Ovary (tissue), 9 donors: ENCODE measurements around the gene SARM1. TPM values are rescaled to one million over a fixed set of nuclear protein-coding genes. Genes with fewer than 3 reads are reported as not detected.
A peak's percentile ranks its signal among the peaks of the same experiment; 100 is the strongest.

ENCODE experiments used
- DNase-seq, 5 donors: peaks; one replicate each; pipeline ENCODE4 v3.0.0-alpha.2; 2019 to 2020
- H3K27ac ChIP-seq, 2 donors: fragments of 200-600 bp; one replicate each; pipeline versions ENCODE4 v1.5.1 to v1.8.0; 2019 to 2022
- H3K27me3 ChIP-seq: fragments of 200-600 bp; one replicate; pipeline ENCODE4 v1.8.0; 2022
- H3K36me3 ChIP-seq: fragments of 200-600 bp; sonication (generic); one replicate; pipeline ENCODE4 v1.5.1; 2019
- H3K4me1 ChIP-seq: one replicate; pipeline ENCODE4 v1.8.1; 2013; ENCODE audit warnings: mild to moderate bottlenecking, moderate library complexity; ENCODE audit not compliant: insufficient read depth
- H3K4me3 ChIP-seq: fragments of 200-600 bp; sonication (generic); one replicate; pipeline ENCODE4 v1.5.1; 2017
- H3K9me3 ChIP-seq, 2 donors: fragments of 200-600 bp in 1 of 2; sonication (generic) in 1 of 2; one replicate each; pipeline versions ENCODE4 v1.5.1 to v1.8.1; 2013 to 2019; ENCODE audit warnings: mild to moderate bottlenecking in 1 of 2, moderate library complexity in 1 of 2
- CTCF ChIP-seq, 3 donors: fragments of 450-650 bp in 2 of 3; fragments of 200-600 bp in 1 of 3; IDR thresholded peaks; one replicate each; pipeline versions ENCODE4 v1.5.1 to v1.8.0; 2016 to 2022; ENCODE audit warnings: antibody characterized with exemption in 3 of 3, mild to moderate bottlenecking in 1 of 3
- EP300 ChIP-seq: sonication (generic); formaldehyde crosslinking; IDR thresholded peaks from one replicate; pipeline ENCODE4 v1.6.1; 2017; ENCODE audit warnings: antibody characterized with exemption
- POLR2A ChIP-seq: fragments of 450-650 bp; IDR thresholded peaks from one replicate; pipeline ENCODE4 v1.6.1; 2017; ENCODE audit warnings: antibody characterized with exemption, mild to moderate bottlenecking, moderate library complexity
- WGBS, 3 donors: extraction: QIAGEN DNeasy Blood & Tissue Kit in 1 of 3; methylation state at CpG; one replicate each; pipeline versions ENCODE4 v1.1.5 to v1.1.7; 2013 to 2017; 5-methylcytosine and 5-hydroxymethylcytosine counted together
- intact Hi-C, 4 donors: fragments of 100-400 bp; cut with DNase I; formaldehyde crosslinking; loops; one replicate each; pipeline versions ENCODE4 v1.11.0 to v1.15.1; 2022 to 2023
- polyA plus RNA-seq, 2 donors: library from polyadenylated mRNA; stranded (reverse); fragments of 200-250 nt in 1 of 2; fragments of 350-450 nt in 1 of 2; fragmentation: Illumina TruSeq in 1 of 2; extraction: RNeasy Lipid Tissue Mini Kit (QIAGEN cat#74804) in 1 of 2; gene quantifications; one replicate each; pipeline ENCODE4 v1.2.3, GENCODE V29; 2013 to 2014
- total RNA-seq, 7 donors: library from RNA; depleted of rRNA in 2 of 7; stranded (reverse); fragments of >200 nt in 2 of 7; fragmentation: NEBNext Ultra II Directional in 3 of 7; extraction: Animal tissue kit (Norgen Biotek cat#: 25700) in 3 of 7; gene quantifications; one replicate each; pipeline versions ENCODE4 v1.1.0 to v1.2.4, GENCODE V29; 2016 to 2023
- donor health status: DM: no; HTN: no; CAD: no; lungs with moderate emphysema.
- donor health status: DM: no; HTN: no; CAD: no.
- donor health status: Bipolar disorder and iron deficiency.
- donor health status: DM: yes; HTN: yes; CAD: no.
- donor health status: DM: no; HTN: no; CAD: no.
- donor health status: DM: yes; HTN: yes; CAD: no.

Gene SARM1
- total and polyA plus RNA-seq, 9 donors, result 7.4 to 21.5 (median 14.1) TPM

DNA sequence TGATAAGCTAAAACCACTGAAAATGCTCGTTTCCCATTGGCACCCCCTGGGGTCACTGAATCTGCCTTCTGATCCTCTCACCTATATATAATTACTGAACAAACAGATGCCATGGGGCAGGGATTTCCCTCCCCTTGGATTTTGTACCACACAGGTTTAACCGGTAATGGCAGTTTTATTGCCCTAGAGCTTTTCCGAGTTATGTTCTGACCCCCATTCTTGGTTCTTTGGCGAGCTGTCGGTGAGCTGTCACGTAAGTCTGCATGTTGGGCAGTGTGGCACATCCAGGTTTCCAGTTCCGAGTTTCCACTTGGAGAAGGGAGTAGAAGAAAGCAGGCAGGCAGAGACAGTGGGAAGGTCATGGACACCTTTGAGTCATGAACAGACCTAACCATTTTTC is 45.4 kb upstream of the SARM1 start:
- no peaks in the 10 kb centered on the region for H3K36me3 ChIP-seq

GRCh38 chr17:28327031-28327607 is 44.4 kb upstream of the SARM1 start:
- Histone ChIP-seq H3K27ac (no peak overlapping the region), H3K9me3 (no peaks in the 10 kb centered on the region), H3K4me3 (no peak overlapping the region), H3K36me3 (no peaks in the 10 kb centered on the region), H3K27me3 (no peaks in the 10 kb centered on the region), H3K4me1 (no peaks in the 10 kb centered on the region)
- intact Hi-C loops, result loop anchor here in 1 of 4 donors (10.0 kb wide), 1 partner anchor 292 kb away; no protein-coding TSS in a partner anchor
- WGBS, 3 donors, result 91 to 95% (median 94%) methylated on average over 9 of the region's 9 CpGs
- no peak for TF ChIP-seq CTCF (IDR thresholded peaks at IDR 0.05)
- no peak for TF ChIP-seq EP300
- no peak for TF ChIP-seq POLR2A
- DNase-seq, result peak in 1 of 5 donors; percentile 4

More for the DNA sequence above, 45.4 kb upstream of the SARM1 start:
- WGBS, 3 donors, result 86 to 87% (median 87%) methylated on average over 7 of the region's 7 CpGs
- Histone ChIP-seq H3K9me3 (no peaks in the 10 kb centered on the region), H3K4me1 (no peaks in the 10 kb centered on the region), H3K27me3 (no peaks in the 10 kb centered on the region), H3K27ac (no peak overlapping the region), H3K4me3 (no peak overlapping the region)
- TF ChIP-seq CTCF (IDR thresholded peaks at IDR 0.05) (no peak), POLR2A (no peak), EP300 (no peak)
- no peak for DNase-seq
- intact Hi-C loops, result loop anchor here in 1 of 4 donors (10.0 kb wide), 1 partner anchor 291 kb away; no protein-coding TSS in a partner anchor

GRCh38 chr17:28327709-28328108 is 43.8 kb upstream of the SARM1 start:
- no peak overlapping the region for H3K27ac ChIP-seq
- intact Hi-C loops, result loop anchor here in 1 of 4 donors (10.0 kb wide), 1 partner anchor 293 kb away; no protein-coding TSS in a partner anchor
- TF ChIP-seq EP300 (no peak), POLR2A (no peak), CTCF (IDR thresholded peaks at IDR 0.05) (no peak)
- no peaks in the 10 kb centered on the region for H3K27me3 ChIP-seq
- H3K9me3 ChIP-seq, result no peaks in the 10 kb centered on the region
- DNase-seq, result no peak
- H3K4me1 ChIP-seq, result no peaks in the 10 kb centered on the region
- no peaks in the 10 kb centered on the region for H3K36me3 ChIP-seq
- 33 to 44% (median 34%) methylated on average over 3 of the region's 3 CpGs for WGBS, 3 donors
- no peak overlapping the region for H3K4me3 ChIP-seq

- H3K36me3 ChIP-seq, result no peaks in the 10 kb centered on the region
Observed at GRCh38 chr17:28328325-28328724, 43.2 kb upstream of the SARM1 start.

More at GRCh38 chr17:28328325-28328724, 43.2 kb upstream of the SARM1 start:
- DNase-seq, result peak in 1 of 5 donors; percentile 7
- H3K4me1 ChIP-seq, result no peaks in the 10 kb centered on the region
- intact Hi-C loops, result loop anchor here in 1 of 4 donors (10.0 kb wide), 1 partner anchor 294 kb away; no protein-coding TSS in a partner anchor
- H3K27ac ChIP-seq, result no peak overlapping the region
- no peak overlapping the region for H3K4me3 ChIP-seq
- TF ChIP-seq EP300, result no peak
- TF ChIP-seq POLR2A, result no peak
- TF ChIP-seq CTCF (IDR thresholded peaks at IDR 0.05), result no peak
- H3K27me3 ChIP-seq, result no peaks in the 10 kb centered on the region
- 21 to 53% (median 27%) methylated on average over 4 of the region's 4 CpGs for WGBS, 3 donors
- H3K9me3 ChIP-seq, result no peaks in the 10 kb centered on the region
